GM23338 (cell line): ENCODE data around the gene SPOUT1. TPM values are rescaled to one million over a fixed set of nuclear protein-coding genes. Genes with fewer than 3 reads are reported as not detected.

Experiments
- ATAC-seq: fragments of 200-7000 bp; cut with Tn5 transposase; 3 replicates; pipeline ENCODE4 v1.9.1; 2020
- DNase-seq: peaks from one replicate; pipeline ENCODE4 v3.0.0-alpha.2; 2015; ENCODE audit warnings: low spot score
- H2AFZ ChIP-seq: fragments of 200-600 bp; sonication (generic); 2 replicates; pipeline ENCODE4 v1.8.0; 2016; ENCODE audit warnings: antibody characterized with exemption, mild to moderate bottlenecking, moderate library complexity
- H3F3A ChIP-seq: fragments of 200-600 bp; sonication (generic); replicated peaks from 2 replicates; pipeline ENCODE4 v1.8.0; 2017; ENCODE audit warnings: antibody characterized with exemption, mixed run types, low read depth
- H3K27ac ChIP-seq: fragments of 200-600 bp; sonication (generic); 2 replicates; pipeline ENCODE4 v1.6.1; 2016; ENCODE audit warnings: low read depth
- H3K27me3 ChIP-seq: fragments of 200-600 bp; sonication (generic); 2 replicates; pipeline ENCODE4 v1.8.0; 2016; ENCODE audit warnings: mild to moderate bottlenecking, mixed run types, moderate library complexity; ENCODE audit not compliant: insufficient read depth
- H3K36me3 ChIP-seq: fragments of 200-600 bp; sonication (generic); 2 replicates; pipeline ENCODE4 v1.8.0; 2016; ENCODE audit warnings: mild to moderate bottlenecking; ENCODE audit not compliant: insufficient read depth
- H3K4me1 ChIP-seq: fragments of 200-600 bp; sonication (generic); 2 replicates; pipeline ENCODE4 v1.8.0; 2016; ENCODE audit warnings: mild to moderate bottlenecking, moderate library complexity; ENCODE audit not compliant: insufficient read depth
- H3K4me2 ChIP-seq: fragments of 200-600 bp; sonication (generic); 2 replicates; pipeline ENCODE4 v1.7.1; 2017; ENCODE audit warnings: mixed run types
- H3K4me3 ChIP-seq: fragments of 200-600 bp; sonication (generic); 2 replicates; pipeline ENCODE4 v1.6.1; 2016; ENCODE audit warnings: mixed run types
- H3K79me2 ChIP-seq: fragments of 200-600 bp; sonication (generic); replicated peaks from 2 replicates; pipeline ENCODE4 v1.8.0; 2017; ENCODE audit warnings: mild to moderate bottlenecking; ENCODE audit not compliant: insufficient read depth
- H3K9me2 ChIP-seq: fragments of 200-600 bp; sonication (generic); 2 replicates; pipeline ENCODE4 v1.8.0; 2017; ENCODE audit not compliant: insufficient read depth
- H4K20me1 ChIP-seq: fragments of 200-600 bp; sonication (generic); replicated peaks from 2 replicates; pipeline ENCODE4 v1.8.0; 2017; ENCODE audit warnings: mild to moderate bottlenecking; ENCODE audit not compliant: insufficient read depth
- H3K27ac Mint-ChIP-seq: 2 replicates; pipeline ENCODE4 v1.8.0; 2020; ENCODE audit warnings: inconsistent platforms, mild to moderate bottlenecking, moderate library complexity, mixed read lengths
- H3K27me3 Mint-ChIP-seq: 3 replicates; pipeline ENCODE4 v1.8.0; 2022; ENCODE audit warnings: low read depth, mild to moderate bottlenecking, moderate library complexity, mixed read lengths, inconsistent platforms; ENCODE audit not compliant: insufficient read depth, poor library complexity
- H3K36me3 Mint-ChIP-seq: 3 replicates; pipeline ENCODE4 v1.8.0; 2021; ENCODE audit warnings: low read depth, mild to moderate bottlenecking, inconsistent platforms, moderate library complexity, mixed read lengths
- H3K4me1 Mint-ChIP-seq: 3 replicates; pipeline ENCODE4 v1.8.0; 2020; ENCODE audit warnings: mild to moderate bottlenecking, inconsistent platforms, mixed read lengths
- H3K4me3 Mint-ChIP-seq: 3 replicates; pipeline ENCODE4 v1.8.0; 2021; ENCODE audit warnings: moderate library complexity, mild to moderate bottlenecking, inconsistent platforms, mixed read lengths
- H3K9me3 Mint-ChIP-seq: 3 replicates; pipeline ENCODE4 v1.8.0; 2020; ENCODE audit warnings: moderate library complexity, mild to moderate bottlenecking, inconsistent platforms, mixed read lengths
- ETS1 ChIP-seq: IDR thresholded peaks from 2 replicates; pipeline ENCODE4 v1.6.1; 2016; ENCODE audit warnings: antibody characterized with exemption
- JUNB ChIP-seq: IDR thresholded peaks from one replicate; pipeline ENCODE4 v1.6.1; 2016; ENCODE audit warnings: antibody characterized with exemption; ENCODE audit not compliant: unreplicated experiment
- NANOG ChIP-seq: IDR thresholded peaks from 2 replicates; pipeline ENCODE4 v1.6.1; 2016; ENCODE audit warnings: antibody characterized with exemption, borderline replicate concordance
- POLR2AphosphoS5 ChIP-seq: IDR thresholded peaks from 2 replicates; pipeline ENCODE4 v1.6.1; 2016; ENCODE audit warnings: antibody characterized with exemption, low read depth
- REST ChIP-seq: IDR thresholded peaks from one replicate; pipeline ENCODE4 v1.6.1; 2018; ENCODE audit warnings: antibody characterized with exemption; ENCODE audit not compliant: unreplicated experiment
- ZNF114 ChIP-seq: fragments of 250-450 bp; sonication (Bioruptor Pico); IDR thresholded peaks from 2 replicates; pipeline ENCODE4 v1.5.0; 2020; ENCODE audit warnings: mild to moderate bottlenecking, moderate library complexity
- ZNF331 ChIP-seq: fragments of 250-450 bp; sonication (Bioruptor Pico); IDR thresholded peaks from 2 replicates; pipeline ENCODE4 v1.5.0; 2020; ENCODE audit warnings: low read depth, mild to moderate bottlenecking, moderate library complexity
- ZNF462 ChIP-seq: fragments of 250-450 bp; sonication (Bioruptor Pico); IDR thresholded peaks from 2 replicates; pipeline ENCODE4 v1.5.0; 2020; ENCODE audit warnings: mild to moderate bottlenecking, moderate library complexity
- polyA plus RNA-seq: library from polyadenylated mRNA; unstranded; fragments of >200 nt; fragmentation: Nextera tagmentation; extraction: Ambion mirVana; gene quantifications from 2 replicates; pipeline ENCODE4 v1.2.1, GENCODE V29; 2016
- total RNA-seq: library from RNA; depleted of rRNA; stranded (reverse); fragments of >200 nt; shearing (Covaris generic); gene quantifications from 2 replicates; pipeline ENCODE4 v1.2.3, GENCODE V29; 2014

The SPOUT1 gene
- total and polyA plus RNA-seq, 2 experiments from 2014 or later: 28.5 to 50.9 TPM

- Histone ChIP-seq H3K27ac (no peak overlapping the region), H3K79me2 (peaks cover 8% of the 10 kb centered on the region), H4K20me1 (peaks cover 13% of the 10 kb centered on the region), H3K9me2 (no peaks in the 10 kb centered on the region), H3K4me2 (no peak overlapping the region), H2AFZ (no peak overlapping the region), H3F3A (0 out of 2 replicates have a peak, but pooled peaks cover 5% of the 10 kb centered on the region), H3K36me3 (peaks cover 14% of the 10 kb centered on the region), H3K4me3 (no peak overlapping the region), H3K4me1 (no peaks in the 10 kb centered on the region), H3K27me3 (no peaks in the 10 kb centered on the region)
- DNase-seq (no peak), ATAC-seq (no peak)
- Mint-ChIP-seq H3K27me3 (peaks cover 25% of the 10 kb centered on the region), H3K4me3 (no peak overlapping the region), H3K4me1 (peaks cover 10% of the 10 kb centered on the region), H3K36me3 (peaks cover 73% of the 10 kb centered on the region), H3K27ac (no peak overlapping the region), H3K9me3 (no peaks in the 10 kb centered on the region; the same call in 2 of the 3 replicates)
- TF ChIP-seq POLR2AphosphoS5 (no peak), ZNF462 (no peak), ETS1 (no peak), JUNB (no peak), ZNF114 (CRISPR knock-in tag) (no peak), REST (no peak), ZNF331 (CRISPR knock-in tag) (no peak), NANOG (no peak)
These were observed 4.7 kb downstream of the SPOUT1 start for GRCh38 chr9:128824911-128825310.
